ENCODE data around the gene FAM98A.

The FAM98A gene

GRCh38 chr2:33595385-33595784 lies 3.7 kb downstream of the FAM98A start:
- no peak for DNase-seq

GRCh38 chr2:33589444-33589843 lies 9.7 kb downstream of the FAM98A start:
- no peak for DNase-seq

- no peak for DNase-seq
These were observed 10.9 kb downstream of the FAM98A start for GRCh38 chr2:33588232-33588631.

- no peak for DNase-seq
These were observed 12.3 kb downstream of the FAM98A start for GRCh38 chr2:33586766-33587165.

DNA sequence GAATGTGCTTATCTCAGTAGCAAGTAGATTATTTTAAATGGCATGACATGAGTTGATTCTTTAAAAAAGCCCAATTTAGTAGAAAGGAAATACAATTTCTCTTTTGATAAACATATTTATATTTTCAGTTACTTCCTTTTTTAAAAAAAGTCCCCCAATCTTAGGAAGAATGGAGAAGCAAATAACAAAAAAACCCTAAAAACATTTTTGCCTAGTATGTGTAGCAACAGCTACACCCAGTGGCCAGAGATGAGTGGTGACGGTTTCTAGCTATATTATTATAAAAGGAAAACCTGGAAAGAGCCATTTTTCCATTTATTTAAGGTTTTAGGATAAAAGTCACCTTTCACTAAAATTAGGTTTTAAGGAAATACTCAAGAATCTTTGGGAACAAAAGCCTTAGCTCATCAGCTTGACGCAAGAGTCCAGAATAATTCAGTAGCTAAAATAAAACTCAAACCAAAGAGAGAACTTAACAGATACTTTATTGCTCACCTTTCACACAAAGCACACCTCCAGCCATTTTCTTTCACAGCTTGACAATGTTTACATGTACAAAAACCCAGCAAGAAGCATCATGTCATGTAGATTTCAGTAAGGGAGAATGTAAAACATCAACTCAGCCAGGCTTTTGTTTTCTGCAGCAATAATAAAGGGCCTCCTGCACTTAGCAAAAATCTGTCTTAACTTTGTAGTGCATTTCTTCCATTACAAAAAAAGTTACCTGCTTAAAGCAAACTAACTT lies 15.7 kb downstream of the FAM98A start:
- no peak for DNase-seq

- DNase-seq = no peak
These were observed 17.2 kb downstream of the FAM98A start for GRCh38 chr2:33581872-33582271.

GRCh38 chr2:33579227-33579626 lies 19.9 kb downstream of the FAM98A start:
- no peak for DNase-seq

DNA sequence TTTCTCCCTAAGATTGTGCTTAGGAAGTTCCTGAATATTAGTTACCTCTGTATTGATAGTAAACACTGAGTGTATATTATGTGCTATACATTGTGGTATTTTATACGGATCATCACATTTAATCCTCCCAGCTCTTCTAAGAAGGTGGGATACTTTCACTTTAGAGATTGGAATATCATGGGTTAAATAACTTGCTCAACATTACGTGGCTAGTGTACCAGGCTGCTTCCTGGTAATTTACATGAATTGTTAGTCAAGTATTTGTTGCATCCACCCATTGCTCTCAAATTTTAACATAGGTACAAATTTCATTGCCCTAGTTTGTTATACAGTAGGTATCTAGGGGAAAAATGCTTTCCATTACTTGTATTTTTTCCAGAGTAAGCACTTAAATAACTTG lies 21.4 kb downstream of the FAM98A start:
- DNase-seq = no peak

DNA sequence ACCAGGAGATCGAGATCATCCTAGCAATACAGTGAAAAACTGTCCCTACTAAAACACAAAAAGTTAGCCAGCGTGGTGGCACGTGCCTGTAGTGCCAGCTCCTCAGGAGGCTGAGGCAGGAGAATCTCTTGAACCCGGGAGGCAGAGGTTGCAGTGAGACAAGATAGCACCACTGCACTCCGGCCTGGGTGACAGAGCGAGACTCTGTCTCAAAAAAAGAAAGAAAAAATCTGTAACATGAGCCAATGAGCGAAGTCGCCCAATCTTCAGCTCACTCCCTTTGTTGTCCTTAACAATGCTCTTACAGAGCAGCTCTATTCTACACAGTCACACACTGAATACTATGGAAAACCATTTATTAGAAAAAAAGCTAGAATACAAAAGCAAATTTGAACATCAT lies 22.0 kb downstream of the FAM98A start:
- no peak for DNase-seq

DNA sequence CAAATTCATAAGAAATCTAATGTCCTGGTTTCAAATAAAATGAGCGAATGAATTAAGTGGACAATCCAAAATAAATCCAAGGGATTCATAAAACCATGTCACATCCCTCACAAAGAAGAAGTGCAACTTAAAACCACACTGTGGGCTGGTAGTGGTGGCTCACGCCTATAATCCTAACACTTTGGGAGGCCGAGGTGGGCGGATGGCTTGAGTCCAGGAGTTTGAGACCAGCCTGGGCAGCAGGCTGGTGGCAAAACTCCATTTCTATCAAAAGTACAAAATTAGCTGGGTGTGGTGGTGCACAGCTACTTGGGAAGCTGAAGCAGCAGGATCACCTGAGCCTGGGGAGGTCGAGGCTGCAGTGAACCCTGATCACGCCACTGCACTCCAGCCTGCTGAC lies 25.4 kb downstream of the FAM98A start:
- DNase-seq = no peak

- no peak for DNase-seq
These were observed 28.4 kb downstream of the FAM98A start for GRCh38 chr2:33570681-33571080.

DNA sequence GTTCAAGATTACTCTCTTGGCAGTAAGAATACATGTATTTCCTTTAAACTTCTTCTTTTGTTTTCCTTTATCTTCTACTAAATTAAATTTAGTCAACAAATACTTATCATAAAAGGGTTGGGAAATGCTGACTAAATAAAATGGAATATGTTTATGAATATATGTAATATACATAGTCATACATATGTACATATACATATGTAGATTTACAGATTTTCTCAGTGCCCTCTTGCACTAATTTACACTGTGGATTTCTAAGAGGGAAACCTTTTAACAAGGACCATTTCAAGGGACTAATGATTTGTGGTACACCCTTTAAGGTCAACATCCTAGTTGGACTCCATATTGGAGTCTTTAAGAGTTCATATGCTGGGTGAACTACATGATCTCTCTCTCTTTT lies 37.2 kb downstream of the FAM98A start:
- no peak for DNase-seq

DNA sequence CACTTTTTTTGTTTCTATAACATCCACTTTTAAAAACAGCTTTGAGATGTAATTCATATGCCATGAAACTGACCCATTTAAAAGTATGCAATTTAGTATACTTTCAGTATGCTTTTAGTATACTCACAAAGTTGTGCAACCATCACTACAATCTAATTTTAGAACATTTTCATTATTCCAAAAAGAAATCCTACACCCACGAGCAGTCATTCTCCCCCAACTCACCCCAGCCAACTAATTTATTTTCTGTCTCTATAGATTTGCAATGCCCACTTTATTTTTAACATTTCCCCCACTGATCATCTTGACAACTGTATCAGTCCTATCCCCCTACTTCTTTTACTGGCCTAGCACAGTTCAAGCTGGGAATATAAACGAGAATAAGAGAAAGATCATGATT lies 39.1 kb downstream of the FAM98A start:
- DNase-seq = no peak

- DNase-seq = no peak
These were observed 39.8 kb downstream of the FAM98A start for GRCh38 chr2:33559328-33559727.

DNA sequence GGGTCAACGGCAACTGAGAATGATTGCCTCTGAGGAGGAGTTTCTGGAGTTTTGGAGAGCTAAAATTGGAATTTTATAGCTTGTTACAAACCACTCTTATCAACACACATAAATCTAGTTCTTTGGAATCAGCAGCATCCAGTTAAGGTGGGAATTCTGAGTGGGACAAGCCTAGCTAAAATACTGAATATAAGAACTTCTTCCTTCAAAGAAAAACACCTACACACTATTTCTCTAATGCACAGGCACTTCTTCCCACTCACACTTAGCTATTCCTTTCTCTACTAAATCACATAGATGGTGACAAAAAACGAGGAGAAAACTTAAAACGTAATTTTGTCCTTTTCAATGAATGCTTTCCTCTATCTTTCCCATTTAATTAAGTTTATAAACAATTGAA lies 43.4 kb downstream of the FAM98A start:
- no peak for DNase-seq

GRCh38 chr2:33552758-33553461 lies 46.2 kb downstream of the FAM98A start:
- DNase-seq = no peak

- DNase-seq = no peak
These were observed 48.9 kb downstream of the FAM98A start for GRCh38 chr2:33550206-33550605.

DNA sequence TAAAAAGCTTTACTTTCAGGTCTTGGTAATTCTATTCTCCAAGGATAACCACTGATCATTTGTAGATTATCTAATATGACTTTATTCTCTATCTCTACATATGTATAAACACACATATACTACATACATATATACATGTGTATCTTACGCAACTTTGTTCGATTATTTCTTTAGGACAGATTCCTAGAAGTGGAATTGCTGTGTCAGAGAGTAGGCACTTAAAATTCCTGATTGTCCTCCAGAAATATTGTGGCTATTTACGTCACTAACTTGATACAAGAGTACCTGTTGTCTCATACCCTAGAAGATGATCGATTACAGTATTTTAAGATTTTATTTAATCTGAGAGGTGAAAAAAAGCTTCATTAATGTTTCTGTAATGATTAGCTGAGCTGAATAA lies 57.9 kb downstream of the FAM98A start:
- no peak for DNase-seq

DNA sequence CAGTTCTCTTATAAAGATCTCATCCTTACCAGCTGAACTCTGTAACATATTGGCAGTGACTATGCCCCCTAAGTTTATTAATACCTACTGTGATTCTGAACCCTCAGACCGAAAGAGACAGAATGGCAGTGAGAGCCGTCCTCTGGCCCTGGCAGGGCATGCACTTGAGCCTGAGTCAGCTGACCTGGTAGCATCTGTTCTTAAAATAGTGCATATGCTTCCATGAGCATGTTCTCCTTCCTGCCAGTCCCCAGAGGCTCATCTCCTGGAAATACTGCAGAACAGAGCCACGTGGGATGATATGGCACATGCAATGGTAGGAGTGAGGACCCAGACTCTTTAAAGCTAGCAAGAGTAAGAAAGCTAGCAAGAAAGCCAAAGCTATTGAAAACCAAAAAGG lies 63.7 kb downstream of the FAM98A start:
- no peak for DNase-seq
